GM12872 (cell line): ENCODE data around the gene PIGX.

ENCODE experiments used
- CTCF ChIP-seq: IDR thresholded peaks from 3 replicates; pipeline ENCODE4 v1.5.1; 2011; ENCODE audit warnings: low read depth, mild to moderate bottlenecking, low read length, moderate library complexity; ENCODE audit not compliant: insufficient read depth

Gene PIGX

GRCh38 chr3:196736670-196737374 is 24.6 kb downstream of the PIGX start:
- TF ChIP-seq CTCF: no peak

- no peak for TF ChIP-seq CTCF
Measured at GRCh38 chr3:196737655-196738054, 25.5 kb downstream of the PIGX start.

GRCh38 chr3:196739671-196740480 is 27.7 kb downstream of the PIGX start, which contains the start of gene PAK2:
PAK2 (plus strand) TSS chr3:196739857; CDS start chr3:196782647, 42,790 bp downstream.
- no peak for TF ChIP-seq CTCF

GRCh38 chr3:196740481-196741248 is 28.5 kb downstream of the PIGX start:
- no peak for TF ChIP-seq CTCF

GRCh38 chr3:196741249-196741889 is 29.2 kb downstream of the PIGX start:
- no peak for TF ChIP-seq CTCF

GRCh38 chr3:196749125-196749524 is 36.9 kb downstream of the PIGX start:
- TF ChIP-seq CTCF: no peak

- no peak for TF ChIP-seq CTCF
Measured at GRCh38 chr3:196753201-196753600, 41.0 kb downstream of the PIGX start.
